Spinal cord (tissue), 10 donors: ENCODE measurements around the gene FZD10. TPM values are rescaled to one million over a fixed set of nuclear protein-coding genes. Genes with fewer than 3 reads are reported as not detected.
A peak's percentile ranks its signal among the peaks of the same experiment; 100 is the strongest.

Experiments
- DNase-seq, 6 donors: peaks; one replicate each; pipeline versions ENCODE4 v3.0.0 to v3.0.0-alpha.2; 2013 to 2015; ENCODE audit warnings: low spot score in 6 of 6, low read depth in 4 of 6
- H3K27ac ChIP-seq: one replicate; pipeline ENCODE4 v1.5.1; 2013; ENCODE audit warnings: low read depth, low read length, control low read depth
- H3K27me3 ChIP-seq: one replicate; pipeline ENCODE4 v1.6.1; 2013; ENCODE audit warnings: low read length; ENCODE audit not compliant: control insufficient read depth, insufficient read depth
- H3K36me3 ChIP-seq: one replicate; pipeline ENCODE4 v1.6.1; 2013; ENCODE audit warnings: low read length; ENCODE audit not compliant: control insufficient read depth, insufficient read depth
- H3K4me1 ChIP-seq: one replicate; pipeline ENCODE4 v1.6.1; 2013; ENCODE audit warnings: low read length; ENCODE audit not compliant: control insufficient read depth, insufficient read depth
- H3K4me3 ChIP-seq: one replicate; pipeline ENCODE4 v1.5.1; 2013; ENCODE audit warnings: low read depth, low read length, control low read depth
- H3K9me3 ChIP-seq: one replicate; pipeline ENCODE4 v1.6.1; 2013; ENCODE audit warnings: low read length; ENCODE audit not compliant: control insufficient read depth, insufficient read depth
- WGBS: methylation state at CpG from one replicate; pipeline ENCODE4 v1.1.5; 2013; ENCODE audit warnings: missing lambda C conversion rate; ENCODE audit not compliant: insufficient coverage; 5-methylcytosine and 5-hydroxymethylcytosine counted together
- long read RNA-seq, 4 donors: transcript quantifications; one replicate each; lab custom pipeline, GENCODE V29; 2026
- polyA plus RNA-seq, 2 donors: library from polyadenylated mRNA; unstranded; fragments of 120-200 nt; gene quantifications; one replicate each; pipeline ENCODE4 v1.2.1, GENCODE V29; 2013; ENCODE audit not compliant: insufficient read length in 2 of 2
- total RNA-seq, 2 donors: library from RNA; depleted of rRNA in 1 of 2; stranded (reverse); fragments of 120-200 nt in 1 of 2; fragments of >200 nt in 1 of 2; gene quantifications; one replicate each; pipeline versions ENCODE4 v1.2.3 to v1.2.4, GENCODE V29; 2013 to 2014
- donor health status: healthy.

The FZD10 gene
- total RNA-seq (1 to 10 TPM; 3.7 to 9.9 TPM), polyA plus RNA-seq (1 to 10 TPM; 7.9 to 9.2 TPM)
- long read RNA-seq, donor 1, transcript FZD10-202 (1 exons, 3,282 nt): major isoform, 25 of 25 reads
- long read RNA-seq, donor 1, partial matches to known transcripts: 0 of 25 reads
- long read RNA-seq, donor 1, other reads (novel, unspliced or antisense): 0 of 25 reads
- long read RNA-seq, donor 2, transcript FZD10-202 (1 exons, 3,282 nt): major isoform, 14 of 14 reads
- long read RNA-seq, donor 2, partial matches to known transcripts: 0 of 14 reads
- long read RNA-seq, donor 2, other reads (novel, unspliced or antisense): 0 of 14 reads
- long read RNA-seq, donor 3, partial matches to known transcripts: 0 of 3 reads
- long read RNA-seq, donor 3, other reads (novel, unspliced or antisense): 0 of 3 reads
- long read RNA-seq, donor 4, partial matches to known transcripts: 0 of 3 reads
- long read RNA-seq, donor 4, other reads (novel, unspliced or antisense): 0 of 3 reads

- WGBS: under 1% methylated on average over 51 of the region's 51 CpGs
- H3K4me1 ChIP-seq: peaks cover 39% of the 10 kb centered on the region
- H3K27me3 ChIP-seq: peaks cover 62% of the 10 kb centered on the region
- no peaks in the 10 kb centered on the region for H3K36me3 ChIP-seq
- H3K27ac ChIP-seq: peak within 1 kb of the TSS; percentile 75
- no peaks in the 10 kb centered on the region for H3K9me3 ChIP-seq
- peak in 4 of 6 donors; percentile 38 to 77 (median 62) for DNase-seq
- peak within 1 kb of the TSS; percentile 55 for H3K4me3 ChIP-seq
Observed at GRCh38 chr12:130162267-130162666, at the start of gene FZD10. Gene FZD10, plus strand, starts transcription at chr12:130162464. Its CDS starts 479 bp downstream, at chr12:130162943.

GRCh38 chr12:130114952-130115351, 47.3 kb upstream of the FZD10 start:
- 76% methylated on average over 17 of the region's 20 CpGs for WGBS
- H3K36me3 ChIP-seq: no peaks in the 10 kb centered on the region
- DNase-seq: no peak
- no peak overlapping the region for H3K4me3 ChIP-seq
- no peak overlapping the region for H3K27ac ChIP-seq
- H3K9me3 ChIP-seq: no peaks in the 10 kb centered on the region
- H3K27me3 ChIP-seq: peaks cover 3% of the 10 kb centered on the region
- H3K4me1 ChIP-seq: peaks cover 3% of the 10 kb centered on the region

GRCh38 chr12:130115646-130116045, 46.6 kb upstream of the FZD10 start:
- H3K4me3 ChIP-seq: no peak overlapping the region
- 85% methylated on average over 8 of the region's 8 CpGs for WGBS
- H3K4me1 ChIP-seq: peaks cover 3% of the 10 kb centered on the region

GRCh38 chr12:130116791-130117190, 45.5 kb upstream of the FZD10 start:
- Histone ChIP-seq H3K36me3 (no peaks in the 10 kb centered on the region), H3K27me3 (peaks cover 3% of the 10 kb centered on the region), H3K9me3 (no peaks in the 10 kb centered on the region), H3K27ac (no peak overlapping the region), H3K4me3 (no peak overlapping the region), H3K4me1 (peaks cover 3% of the 10 kb centered on the region)
- no peak for DNase-seq
- 77% methylated on average over 6 of the region's 6 CpGs for WGBS

More at GRCh38 chr12:130115646-130116045, 46.6 kb upstream of the FZD10 start:
- H3K36me3 ChIP-seq: no peaks in the 10 kb centered on the region
- H3K9me3 ChIP-seq: no peaks in the 10 kb centered on the region
- H3K27me3 ChIP-seq: peaks cover 3% of the 10 kb centered on the region
- no peak overlapping the region for H3K27ac ChIP-seq
- DNase-seq: no peak

GRCh38 chr12:130117233-130117632, 45.0 kb upstream of the FZD10 start:
- no peaks in the 10 kb centered on the region for H3K36me3 ChIP-seq
- H3K9me3 ChIP-seq: no peaks in the 10 kb centered on the region
- H3K4me3 ChIP-seq: no peak overlapping the region
- H3K27me3 ChIP-seq: peaks cover 3% of the 10 kb centered on the region
- DNase-seq: no peak
- peaks cover 3% of the 10 kb centered on the region for H3K4me1 ChIP-seq
- no peak overlapping the region for H3K27ac ChIP-seq
- 68% methylated on average over 7 of the region's 7 CpGs for WGBS

GRCh38 chr12:130117701-130118100, 44.6 kb upstream of the FZD10 start:
- Histone ChIP-seq H3K36me3 (no peaks in the 10 kb centered on the region), H3K27me3 (peaks cover 3% of the 10 kb centered on the region), H3K4me3 (no peak overlapping the region), H3K4me1 (peaks cover 3% of the 10 kb centered on the region), H3K27ac (no peak overlapping the region), H3K9me3 (no peaks in the 10 kb centered on the region)
- 74% methylated on average over 4 of the region's 5 CpGs for WGBS
- DNase-seq: no peak

GRCh38 chr12:130118181-130118580, 44.1 kb upstream of the FZD10 start:
- WGBS: 98% methylated on average over 4 of the region's 6 CpGs
- Histone ChIP-seq H3K36me3 (no peaks in the 10 kb centered on the region), H3K4me1 (peaks cover 3% of the 10 kb centered on the region), H3K9me3 (no peaks in the 10 kb centered on the region), H3K27ac (no peak overlapping the region), H3K4me3 (no peak overlapping the region), H3K27me3 (peaks cover 3% of the 10 kb centered on the region)
- no peak for DNase-seq

GRCh38 chr12:130119241-130119861, 42.9 kb upstream of the FZD10 start:
- H3K4me1 ChIP-seq: peaks cover 3% of the 10 kb centered on the region
- H3K36me3 ChIP-seq: no peaks in the 10 kb centered on the region
- DNase-seq: no peak
- H3K27ac ChIP-seq: no peak overlapping the region
- WGBS: 80% methylated on average over 16 of the region's 27 CpGs
- H3K9me3 ChIP-seq: no peaks in the 10 kb centered on the region
- H3K4me3 ChIP-seq: no peak overlapping the region
- peaks cover 3% of the 10 kb centered on the region for H3K27me3 ChIP-seq

- Histone ChIP-seq H3K36me3 (no peaks in the 10 kb centered on the region), H3K27me3 (peaks cover 3% of the 10 kb centered on the region), H3K4me1 (peaks cover 3% of the 10 kb centered on the region), H3K9me3 (no peaks in the 10 kb centered on the region), H3K27ac (no peak overlapping the region), H3K4me3 (no peak overlapping the region)
- 77% methylated on average over 24 of the region's 31 CpGs for WGBS
- no peak for DNase-seq
Observed at GRCh38 chr12:130120012-130120805, 42.1 kb upstream of the FZD10 start.
